Measurements from ENCODE around the gene MRPL20. TPM values are rescaled to one million over a fixed set of nuclear protein-coding genes. Genes with fewer than 3 reads are reported as not detected.

The MRPL20 gene
- total and polyA plus RNA-seq, 4 donors = 47.8 to 170 (median 74.0) TPM

GRCh38 chr1:1395166-1395565 is 11.9 kb downstream of the MRPL20 start:
- Histone ChIP-seq H3K9me3 (ENCODE audit: control insufficient read depth in 4 of 4, low read length in 3 of 4) (no peaks in the 10 kb centered on the region), H3K4me1 (ENCODE audit: control insufficient read depth in 4 of 4, insufficient read depth in 4 of 4, low read length in 3 of 4) (peaks cover 2 to 22% (median 17%) of the 10 kb centered on the region in 4 donors), H3K36me3 (ENCODE audit: control insufficient read depth in 4 of 4, insufficient read depth in 3 of 4, low read depth in 1 of 4, low read length in 3 of 4) (peaks cover 24 to 63% (median 54%) of the 10 kb centered on the region in 4 donors), H3K4me3 (ENCODE audit: low read depth in 1 of 3, low read length in 3 of 3) (no peak overlapping the region), H3K27ac (ENCODE audit: low read depth in 1 of 2, low read length in 2 of 2) (no peak overlapping the region), H3K9ac (ENCODE audit: low read depth in 1 of 2, low read length in 2 of 2) (no peak overlapping the region), H3K27me3 (ENCODE audit: control insufficient read depth in 4 of 4, insufficient read depth in 4 of 4, low read length in 3 of 4) (no peaks in the 10 kb centered on the region)
- TF ChIP-seq FOXA2 (IDR thresholded peaks at IDR 0.05) (no peak), ATF3 (IDR thresholded peaks at IDR 0.05) (no peak), RAD21 (IDR thresholded peaks at IDR 0.05) (no peak), JUND (IDR thresholded peaks at IDR 0.05) (no peak), RXRA (IDR thresholded peaks at IDR 0.05) (no peak), TAF1 (conservative IDR thresholded peaks at IDR 0.05) (no peak), HNF4A (conservative IDR thresholded peaks at IDR 0.05) (no peak), ZBTB33 (IDR thresholded peaks at IDR 0.05) (no peak), EGR1 (IDR thresholded peaks at IDR 0.05; ENCODE audit: low read depth in 2 of 2) (no peak), FOXA1 (IDR thresholded peaks at IDR 0.05) (no peak), GABPA (IDR thresholded peaks at IDR 0.05 in 1 of 2, conservative IDR thresholded peaks at IDR 0.05 in 1 of 2) (no peak)
- TF ChIP-seq, protein P1, sequence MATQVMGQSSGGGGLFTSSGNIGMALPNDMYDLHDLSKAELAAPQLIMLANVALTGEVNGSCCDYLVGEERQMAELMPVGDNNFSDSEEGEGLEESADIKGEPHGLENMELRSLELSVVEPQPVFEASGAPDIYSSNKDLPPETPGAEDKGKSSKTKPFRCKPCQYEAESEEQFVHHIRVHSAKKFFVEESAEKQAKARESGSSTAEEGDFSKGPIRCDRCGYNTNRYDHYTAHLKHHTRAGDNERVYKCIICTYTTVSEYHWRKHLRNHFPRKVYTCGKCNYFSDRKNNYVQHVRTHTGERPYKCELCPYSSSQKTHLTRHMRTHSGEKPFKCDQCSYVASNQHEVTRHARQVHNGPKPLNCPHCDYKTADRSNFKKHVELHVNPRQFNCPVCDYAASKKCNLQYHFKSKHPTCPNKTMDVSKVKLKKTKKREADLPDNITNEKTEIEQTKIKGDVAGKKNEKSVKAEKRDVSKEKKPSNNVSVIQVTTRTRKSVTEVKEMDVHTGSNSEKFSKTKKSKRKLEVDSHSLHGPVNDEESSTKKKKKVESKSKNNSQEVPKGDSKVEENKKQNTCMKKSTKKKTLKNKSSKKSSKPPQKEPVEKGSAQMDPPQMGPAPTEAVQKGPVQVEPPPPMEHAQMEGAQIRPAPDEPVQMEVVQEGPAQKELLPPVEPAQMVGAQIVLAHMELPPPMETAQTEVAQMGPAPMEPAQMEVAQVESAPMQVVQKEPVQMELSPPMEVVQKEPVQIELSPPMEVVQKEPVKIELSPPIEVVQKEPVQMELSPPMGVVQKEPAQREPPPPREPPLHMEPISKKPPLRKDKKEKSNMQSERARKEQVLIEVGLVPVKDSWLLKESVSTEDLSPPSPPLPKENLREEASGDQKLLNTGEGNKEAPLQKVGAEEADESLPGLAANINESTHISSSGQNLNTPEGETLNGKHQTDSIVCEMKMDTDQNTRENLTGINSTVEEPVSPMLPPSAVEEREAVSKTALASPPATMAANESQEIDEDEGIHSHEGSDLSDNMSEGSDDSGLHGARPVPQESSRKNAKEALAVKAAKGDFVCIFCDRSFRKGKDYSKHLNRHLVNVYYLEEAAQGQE (IDR thresholded peaks at IDR 0.05) = no peak
- TF ChIP-seq, protein P2, sequence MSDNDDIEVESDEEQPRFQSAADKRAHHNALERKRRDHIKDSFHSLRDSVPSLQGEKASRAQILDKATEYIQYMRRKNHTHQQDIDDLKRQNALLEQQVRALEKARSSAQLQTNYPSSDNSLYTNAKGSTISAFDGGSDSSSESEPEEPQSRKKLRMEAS (IDR thresholded peaks at IDR 0.05) = no peak
- WGBS = 94% methylated on average over 11 of the region's 11 CpGs
- DNase-seq (ENCODE audit: low spot score) = no peak

GRCh38 chr1:1394116-1394515 is 13.0 kb downstream of the MRPL20 start:
- H3K4me3 ChIP-seq (ENCODE audit: low read depth in 1 of 3, low read length in 3 of 3) = no peak overlapping the region
- H3K9ac ChIP-seq (ENCODE audit: low read depth in 1 of 2, low read length in 2 of 2) = no peak overlapping the region
- WGBS = 97% methylated on average over 7 of the region's 7 CpGs
- no peaks in the 10 kb centered on the region for H3K9me3 ChIP-seq (ENCODE audit: control insufficient read depth in 4 of 4, low read length in 3 of 4)
- no peak for DNase-seq (ENCODE audit: low spot score)
- no peaks in the 10 kb centered on the region for H3K27me3 ChIP-seq (ENCODE audit: control insufficient read depth in 4 of 4, insufficient read depth in 4 of 4, low read length in 3 of 4)
- TF ChIP-seq RXRA (IDR thresholded peaks at IDR 0.05) (no peak), FOXA2 (IDR thresholded peaks at IDR 0.05) (no peak), TAF1 (conservative IDR thresholded peaks at IDR 0.05) (no peak), EGR1 (IDR thresholded peaks at IDR 0.05; ENCODE audit: low read depth in 2 of 2) (no peak), JUND (IDR thresholded peaks at IDR 0.05) (no peak), RAD21 (IDR thresholded peaks at IDR 0.05) (no peak), HNF4A (conservative IDR thresholded peaks at IDR 0.05) (no peak), SP1 (IDR thresholded peaks at IDR 0.05) (no peak), ZBTB33 (IDR thresholded peaks at IDR 0.05) (no peak), GABPA (IDR thresholded peaks at IDR 0.05 in 1 of 2, conservative IDR thresholded peaks at IDR 0.05 in 1 of 2) (no peak), CTCF (IDR thresholded peaks at IDR 0.05; ENCODE audit: low read depth, low read length, missing input control) (no peak), HNF4G (IDR thresholded peaks at IDR 0.05) (no peak), NR2F2 (IDR thresholded peaks at IDR 0.05) (no peak)
- TF ChIP-seq, protein P2 (IDR thresholded peaks at IDR 0.05) = no peak
- TF ChIP-seq, protein P1 (IDR thresholded peaks at IDR 0.05) = no peak
- peaks cover 2 to 16% (median 15%) of the 10 kb centered on the region in 4 donors for H3K4me1 ChIP-seq (ENCODE audit: control insufficient read depth in 4 of 4, insufficient read depth in 4 of 4, low read length in 3 of 4)
- H3K36me3 ChIP-seq (ENCODE audit: control insufficient read depth in 4 of 4, insufficient read depth in 3 of 4, low read depth in 1 of 4, low read length in 3 of 4) = peaks cover 32 to 73% (median 62%) of the 10 kb centered on the region in 4 donors
- H3K27ac ChIP-seq (ENCODE audit: low read depth in 1 of 2, low read length in 2 of 2) = no peak overlapping the region

Measured in liver (tissue), 9 donors.